ENCODE data around the gene RBMXL2.
A peak's percentile ranks its signal among the peaks of the same experiment; 100 is the strongest.

RBMXL2 gene

GRCh38 chr11:7088921-7089320 lies at the start of gene RBMXL2:
Gene RBMXL2, plus strand, starts transcription at chr11:7088998. Its CDS starts 123 bp downstream, at chr11:7089121.
- Histone ChIP-seq H3K36me3 (replicated peaks) (no peaks in the 10 kb centered on the region), H3K27me3 (ENCODE audit: low read depth) (peaks cover 13% of the 10 kb centered on the region), H3K9me3 (no peaks in the 10 kb centered on the region), H3K4me1 (no peaks in the 10 kb centered on the region), H3K4me3 (no peak within 1 kb of the TSS)
- in situ Hi-C loops (cut with MboI; ENCODE audit: low sequenced_read_pairs) = no loop called here
- no peak for DNase-seq (ENCODE audit: low spot score in 2 of 2)

GRCh38 chr11:7046474-7047175 lies 42.2 kb upstream of the RBMXL2 start:
- Histone ChIP-seq H3K9me3 (no peaks in the 10 kb centered on the region), H3K36me3 (replicated peaks) (no peaks in the 10 kb centered on the region), H3K4me1 (no peaks in the 10 kb centered on the region), H3K27me3 (ENCODE audit: low read depth) (no peaks in the 10 kb centered on the region; the same call in 1 of the 2 replicates), H3K4me3 (no peak overlapping the region)
- no peak for DNase-seq (ENCODE audit: low spot score in 2 of 2)
- in situ Hi-C loops (cut with MboI; ENCODE audit: low sequenced_read_pairs) = no loop called here

GRCh38 chr11:7050191-7050590 lies 38.6 kb upstream of the RBMXL2 start:
- in situ Hi-C loops (cut with MboI; ENCODE audit: low sequenced_read_pairs) = no loop called here
- Histone ChIP-seq H3K9me3 (no peaks in the 10 kb centered on the region), H3K27me3 (ENCODE audit: low read depth) (no peaks in the 10 kb centered on the region; the same call in 1 of the 2 replicates), H3K4me1 (no peaks in the 10 kb centered on the region), H3K36me3 (replicated peaks) (no peaks in the 10 kb centered on the region), H3K4me3 (no peak overlapping the region)
- no peak for DNase-seq (ENCODE audit: low spot score in 2 of 2)

GRCh38 chr11:7056828-7057513 lies 31.8 kb upstream of the RBMXL2 start:
- no peaks in the 10 kb centered on the region for H3K4me1 ChIP-seq
- H3K27me3 ChIP-seq (ENCODE audit: low read depth) = no peaks in the 10 kb centered on the region
- in situ Hi-C loops (cut with MboI; ENCODE audit: low sequenced_read_pairs) = no loop called here
- H3K36me3 ChIP-seq (replicated peaks) = no peaks in the 10 kb centered on the region
- no peak for DNase-seq (ENCODE audit: low spot score in 2 of 2)
- H3K4me3 ChIP-seq = no peak overlapping the region
- H3K9me3 ChIP-seq = no peaks in the 10 kb centered on the region

GRCh38 chr11:7057641-7058040 lies 31.2 kb upstream of the RBMXL2 start:
- in situ Hi-C loops (cut with MboI; ENCODE audit: low sequenced_read_pairs) = no loop called here
- H3K4me1 ChIP-seq = no peaks in the 10 kb centered on the region
- no peak overlapping the region for H3K4me3 ChIP-seq
- H3K36me3 ChIP-seq (replicated peaks) = no peaks in the 10 kb centered on the region
- no peaks in the 10 kb centered on the region for H3K27me3 ChIP-seq (ENCODE audit: low read depth)
- no peak for DNase-seq (ENCODE audit: low spot score in 2 of 2)
- H3K9me3 ChIP-seq = no peaks in the 10 kb centered on the region

GRCh38 chr11:7060868-7061267 lies 27.9 kb upstream of the RBMXL2 start:
- in situ Hi-C loops (cut with MboI; ENCODE audit: low sequenced_read_pairs) = no loop called here
- Histone ChIP-seq H3K36me3 (replicated peaks) (no peaks in the 10 kb centered on the region), H3K4me1 (no peaks in the 10 kb centered on the region), H3K4me3 (no peak overlapping the region), H3K27me3 (ENCODE audit: low read depth) (no peaks in the 10 kb centered on the region), H3K9me3 (no peaks in the 10 kb centered on the region)
- no peak for DNase-seq (ENCODE audit: low spot score in 2 of 2)

- no peaks in the 10 kb centered on the region for H3K4me1 ChIP-seq
- H3K27me3 ChIP-seq (ENCODE audit: low read depth) = no peaks in the 10 kb centered on the region
- H3K4me3 ChIP-seq = no peak overlapping the region
- DNase-seq (ENCODE audit: low spot score in 2 of 2) = no peak
- in situ Hi-C loops (cut with MboI; ENCODE audit: low sequenced_read_pairs) = no loop called here
- no peaks in the 10 kb centered on the region for H3K36me3 ChIP-seq (replicated peaks)
- H3K9me3 ChIP-seq = no peaks in the 10 kb centered on the region
These were observed 26.3 kb upstream of the RBMXL2 start for GRCh38 chr11:7062534-7062933.

- in situ Hi-C loops (cut with MboI; ENCODE audit: low sequenced_read_pairs) = no loop called here
- Histone ChIP-seq H3K9me3 (no peaks in the 10 kb centered on the region), H3K4me3 (no peak overlapping the region), H3K4me1 (no peaks in the 10 kb centered on the region), H3K36me3 (replicated peaks) (no peaks in the 10 kb centered on the region), H3K27me3 (ENCODE audit: low read depth) (0 out of 2 replicates have a peak, but pooled peaks cover 2% of the 10 kb centered on the region)
- no peak for DNase-seq (ENCODE audit: low spot score in 2 of 2)
These were observed 16.3 kb upstream of the RBMXL2 start for GRCh38 chr11:7072401-7073028.

- Histone ChIP-seq H3K36me3 (replicated peaks) (no peaks in the 10 kb centered on the region), H3K9me3 (no peaks in the 10 kb centered on the region; the same call in 1 of the 2 replicates), H3K27me3 (ENCODE audit: low read depth) (no peaks in the 10 kb centered on the region), H3K4me3 (no peak overlapping the region), H3K4me1 (no peaks in the 10 kb centered on the region)
- in situ Hi-C loops (cut with MboI; ENCODE audit: low sequenced_read_pairs) = no loop called here
- DNase-seq (ENCODE audit: low spot score in 2 of 2) = peak in 1 of 2 experiments; percentile 38
These were observed 11.7 kb upstream of the RBMXL2 start for GRCh38 chr11:7077101-7077500.

- no peaks in the 10 kb centered on the region for H3K27me3 ChIP-seq (ENCODE audit: low read depth)
- H3K36me3 ChIP-seq (replicated peaks) = no peaks in the 10 kb centered on the region
- no peak overlapping the region for H3K4me3 ChIP-seq
- in situ Hi-C loops (cut with MboI; ENCODE audit: low sequenced_read_pairs) = no loop called here
- H3K4me1 ChIP-seq = no peaks in the 10 kb centered on the region
- no peaks in the 10 kb centered on the region; the same call in 1 of the 2 replicates for H3K9me3 ChIP-seq
- no peak for DNase-seq (ENCODE audit: low spot score in 2 of 2)
These were observed 9.2 kb upstream of the RBMXL2 start for GRCh38 chr11:7079545-7080135.

GRCh38 chr11:7080900-7081299 lies 7.9 kb upstream of the RBMXL2 start:
- H3K4me1 ChIP-seq = no peaks in the 10 kb centered on the region
- no peaks in the 10 kb centered on the region for H3K36me3 ChIP-seq (replicated peaks)
- H3K4me3 ChIP-seq = no peak overlapping the region
- DNase-seq (ENCODE audit: low spot score in 2 of 2) = no peak
- no peaks in the 10 kb centered on the region for H3K27me3 ChIP-seq (ENCODE audit: low read depth)
- in situ Hi-C loops (cut with MboI; ENCODE audit: low sequenced_read_pairs) = no loop called here
- no peaks in the 10 kb centered on the region; the same call in 1 of the 2 replicates for H3K9me3 ChIP-seq

GRCh38 chr11:7081441-7081840 lies 7.4 kb upstream of the RBMXL2 start:
- DNase-seq (ENCODE audit: low spot score in 2 of 2) = no peak
- Histone ChIP-seq H3K4me1 (no peaks in the 10 kb centered on the region), H3K36me3 (replicated peaks) (no peaks in the 10 kb centered on the region), H3K9me3 (no peaks in the 10 kb centered on the region; the same call in 1 of the 2 replicates), H3K4me3 (no peak overlapping the region), H3K27me3 (ENCODE audit: low read depth) (no peaks in the 10 kb centered on the region)
- in situ Hi-C loops (cut with MboI; ENCODE audit: low sequenced_read_pairs) = no loop called here

- Histone ChIP-seq H3K4me1 (no peaks in the 10 kb centered on the region), H3K27me3 (ENCODE audit: low read depth) (peaks cover 18% of the 10 kb centered on the region), H3K4me3 (no peak overlapping the region), H3K9me3 (no peaks in the 10 kb centered on the region), H3K36me3 (replicated peaks) (no peaks in the 10 kb centered on the region)
- in situ Hi-C loops (cut with MboI; ENCODE audit: low sequenced_read_pairs) = loop anchor here (10.0 kb wide), 1 partner anchor 605 kb away; no protein-coding TSS in a partner anchor
- DNase-seq (ENCODE audit: low spot score in 2 of 2) = no peak
These were observed 792 bp downstream of the RBMXL2 start for GRCh38 chr11:7089328-7090251.

Measured in HAP-1 (cell line).